Measurements from ENCODE around the gene RSPO4.

Gene RSPO4

GRCh38 chr20:951384-952169, 50.5 kb downstream of the RSPO4 start:
- no peaks in the 10 kb centered on the region for H3K9me3 ChIP-seq (replicated peaks; ENCODE audit: low read length)
- no peak overlapping the region for H3K4me3 ChIP-seq (ENCODE audit: low read length)
- H3K9ac ChIP-seq (ENCODE audit: low read depth, low read length), result no peak overlapping the region
- no peak overlapping the region for H3K4me2 ChIP-seq (ENCODE audit: low read length)
- H3K27me3 ChIP-seq (ENCODE audit: control insufficient read depth, insufficient read depth, low read length), result peaks cover 19% of the 10 kb centered on the region
- no peaks in the 10 kb centered on the region for H3K4me1 ChIP-seq (ENCODE audit: control insufficient read depth, insufficient read depth, low read length)
- H3K36me3 ChIP-seq (ENCODE audit: insufficient read depth, low read length), result no peaks in the 10 kb centered on the region

- H3K36me3 ChIP-seq (ENCODE audit: insufficient read depth, low read length), result no peaks in the 10 kb centered on the region
- H3K27me3 ChIP-seq (ENCODE audit: control insufficient read depth, insufficient read depth, low read length), result peaks cover 14% of the 10 kb centered on the region
- H3K4me2 ChIP-seq (ENCODE audit: low read length), result no peak overlapping the region
- no peaks in the 10 kb centered on the region for H3K9me3 ChIP-seq (replicated peaks; ENCODE audit: low read length)
- no peaks in the 10 kb centered on the region for H3K4me1 ChIP-seq (ENCODE audit: control insufficient read depth, insufficient read depth, low read length)
- no peak overlapping the region for H3K9ac ChIP-seq (ENCODE audit: low read depth, low read length)
- H3K4me3 ChIP-seq (ENCODE audit: low read length), result no peak overlapping the region
These were observed 52.4 kb downstream of the RSPO4 start for GRCh38 chr20:949717-950116.

DNA sequence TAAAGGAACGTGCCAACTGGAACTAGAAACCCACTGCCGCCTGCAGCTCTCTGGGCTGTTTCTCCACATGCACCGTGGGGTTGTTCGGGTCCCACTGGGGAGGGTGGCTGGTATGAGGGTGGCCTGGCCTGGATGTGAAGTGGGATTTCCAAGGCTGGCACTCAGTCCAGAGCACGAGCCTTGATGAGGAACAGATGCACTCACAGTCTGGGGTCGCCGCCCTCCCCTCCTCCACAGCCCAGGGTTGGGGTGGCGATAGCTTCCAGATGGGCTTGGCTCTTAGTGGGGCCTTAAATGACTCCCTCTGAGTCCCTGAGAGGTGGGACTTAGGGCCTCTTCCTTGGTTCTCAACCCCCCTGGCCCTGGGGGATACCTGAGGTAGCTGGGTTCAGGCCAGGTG, 55.3 kb downstream of the RSPO4 start:
- Histone ChIP-seq H3K36me3 (ENCODE audit: insufficient read depth, low read length) (no peaks in the 10 kb centered on the region), H3K4me3 (ENCODE audit: low read length) (no peak overlapping the region), H3K27me3 (ENCODE audit: control insufficient read depth, insufficient read depth, low read length) (peaks cover 8% of the 10 kb centered on the region), H3K9ac (ENCODE audit: low read depth, low read length) (no peak overlapping the region), H3K4me2 (ENCODE audit: low read length) (no peak overlapping the region), H3K9me3 (replicated peaks; ENCODE audit: low read length) (no peaks in the 10 kb centered on the region), H3K4me1 (ENCODE audit: control insufficient read depth, insufficient read depth, low read length) (no peaks in the 10 kb centered on the region)

- Histone ChIP-seq H3K4me3 (ENCODE audit: low read length) (no peak overlapping the region), H3K27me3 (ENCODE audit: control insufficient read depth, insufficient read depth, low read length) (peaks cover 8% of the 10 kb centered on the region), H3K36me3 (ENCODE audit: insufficient read depth, low read length) (no peaks in the 10 kb centered on the region), H3K4me2 (ENCODE audit: low read length) (no peak overlapping the region), H3K4me1 (ENCODE audit: control insufficient read depth, insufficient read depth, low read length) (no peaks in the 10 kb centered on the region), H3K9me3 (replicated peaks; ENCODE audit: low read length) (no peaks in the 10 kb centered on the region), H3K9ac (ENCODE audit: low read depth, low read length) (no peak overlapping the region)
These were observed 56.3 kb downstream of the RSPO4 start for GRCh38 chr20:945841-946240.

DNA sequence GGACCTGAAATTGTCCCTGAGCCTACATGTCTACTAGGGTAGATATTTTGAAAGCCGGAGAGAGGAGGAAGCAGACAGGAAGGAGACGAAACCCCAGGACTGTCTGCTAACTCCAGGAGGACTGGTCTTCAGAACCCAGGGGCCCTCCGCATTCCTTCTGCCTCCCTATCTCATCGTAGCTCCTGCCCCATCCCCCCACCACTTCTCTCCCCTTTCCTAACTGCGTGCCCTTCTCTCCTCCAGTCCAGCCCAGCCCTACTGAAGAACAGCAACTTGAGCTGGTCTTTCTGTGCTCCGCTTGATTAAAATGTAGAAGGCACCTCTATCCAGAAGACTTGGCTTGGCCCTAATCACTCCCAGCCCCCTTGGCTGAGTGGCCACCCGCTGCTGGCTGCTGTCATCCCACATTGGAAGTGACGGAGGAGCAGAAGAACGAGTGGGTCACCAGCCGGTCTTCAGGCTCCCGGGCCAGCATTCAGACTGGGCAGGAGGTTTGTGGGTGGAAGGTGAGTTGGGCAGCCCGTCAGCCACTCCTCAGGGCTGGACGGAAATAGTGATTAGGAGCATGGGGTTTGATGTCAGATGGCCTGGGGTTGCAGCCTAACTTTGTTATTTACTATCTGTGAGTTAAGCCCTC, 57.2 kb downstream of the RSPO4 start:
- Histone ChIP-seq H3K4me2 (ENCODE audit: low read length) (no peak overlapping the region), H3K27me3 (ENCODE audit: control insufficient read depth, insufficient read depth, low read length) (peaks cover 4% of the 10 kb centered on the region), H3K9ac (ENCODE audit: low read depth, low read length) (no peak overlapping the region), H3K4me1 (ENCODE audit: control insufficient read depth, insufficient read depth, low read length) (no peaks in the 10 kb centered on the region), H3K36me3 (ENCODE audit: insufficient read depth, low read length) (no peaks in the 10 kb centered on the region), H3K4me3 (ENCODE audit: low read length) (no peak overlapping the region), H3K9me3 (replicated peaks; ENCODE audit: low read length) (no peaks in the 10 kb centered on the region)

DNA sequence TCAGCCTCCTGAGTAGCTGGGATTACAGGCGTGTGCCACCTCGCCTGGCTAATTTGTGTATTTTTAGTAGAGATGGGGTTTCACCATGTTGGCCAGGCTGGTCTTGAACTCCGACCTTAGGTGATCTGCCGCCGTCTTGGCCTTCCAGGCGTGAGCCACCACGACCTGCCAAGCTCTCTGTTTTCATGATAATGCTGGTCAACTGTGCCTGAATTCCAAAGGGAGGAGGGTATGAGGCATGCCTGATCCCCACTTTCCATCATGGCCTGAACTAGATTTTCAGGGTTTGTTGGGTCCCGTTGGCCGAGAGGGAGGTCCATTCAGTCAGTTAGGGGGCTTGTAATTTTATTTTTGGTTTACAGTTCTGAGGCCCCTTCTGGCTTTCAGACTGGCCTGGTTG, 58.0 kb downstream of the RSPO4 start:
- Histone ChIP-seq H3K36me3 (ENCODE audit: insufficient read depth, low read length) (no peaks in the 10 kb centered on the region), H3K4me2 (ENCODE audit: low read length) (no peak overlapping the region), H3K4me1 (ENCODE audit: control insufficient read depth, insufficient read depth, low read length) (no peaks in the 10 kb centered on the region), H3K4me3 (ENCODE audit: low read length) (no peak overlapping the region), H3K9ac (ENCODE audit: low read depth, low read length) (no peak overlapping the region), H3K27me3 (ENCODE audit: control insufficient read depth, insufficient read depth, low read length) (peaks cover 4% of the 10 kb centered on the region), H3K9me3 (replicated peaks; ENCODE audit: low read length) (no peaks in the 10 kb centered on the region)

DNA sequence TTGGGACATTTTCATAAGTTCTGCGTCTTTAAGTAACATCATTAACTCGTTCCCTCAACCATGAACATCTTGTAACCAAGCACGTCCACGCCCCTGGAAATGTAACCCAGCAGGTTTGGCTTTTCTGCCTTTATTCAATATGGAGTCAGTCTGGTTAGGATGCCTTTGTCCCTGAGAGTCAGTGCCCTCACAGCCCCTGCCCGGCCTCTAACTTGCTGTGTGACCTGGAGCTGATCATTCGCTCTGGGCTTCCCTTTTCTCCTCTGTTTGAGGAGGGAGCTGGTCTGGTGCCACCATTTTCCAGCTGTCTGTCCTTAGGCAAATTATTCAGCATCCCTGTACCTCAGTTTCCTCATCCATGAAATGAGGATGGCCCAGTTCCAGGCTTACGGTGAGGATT, 59.5 kb downstream of the RSPO4 start:
- Histone ChIP-seq H3K27me3 (ENCODE audit: control insufficient read depth, insufficient read depth, low read length) (no peaks in the 10 kb centered on the region), H3K4me1 (ENCODE audit: control insufficient read depth, insufficient read depth, low read length) (no peaks in the 10 kb centered on the region), H3K4me3 (ENCODE audit: low read length) (no peak overlapping the region), H3K9ac (ENCODE audit: low read depth, low read length) (no peak overlapping the region), H3K9me3 (replicated peaks; ENCODE audit: low read length) (no peaks in the 10 kb centered on the region), H3K36me3 (ENCODE audit: insufficient read depth, low read length) (no peaks in the 10 kb centered on the region), H3K4me2 (ENCODE audit: low read length) (no peak overlapping the region)

DNA sequence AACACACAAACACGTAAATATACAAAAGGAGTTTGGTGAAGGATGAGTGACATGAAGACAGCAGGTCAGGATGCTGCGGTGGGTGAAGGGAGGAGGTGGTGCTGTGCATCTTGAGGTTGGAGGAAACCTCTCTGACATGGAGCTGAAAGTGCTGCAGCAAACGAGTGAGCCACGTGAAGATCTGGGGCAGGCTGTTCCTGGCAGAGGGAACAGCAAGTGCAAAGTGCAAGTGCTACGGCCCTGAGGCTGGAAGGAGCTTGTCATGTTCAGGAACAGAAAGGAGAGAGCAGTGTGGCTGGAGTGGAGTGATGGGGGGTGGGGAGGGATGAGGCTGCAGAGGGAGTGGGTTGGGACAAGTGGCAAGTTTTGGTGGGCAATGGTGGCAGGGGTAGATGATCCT, 61.2 kb downstream of the RSPO4 start:
- Histone ChIP-seq H3K27me3 (ENCODE audit: control insufficient read depth, insufficient read depth, low read length) (no peaks in the 10 kb centered on the region), H3K4me3 (ENCODE audit: low read length) (no peak overlapping the region), H3K4me2 (ENCODE audit: low read length) (no peak overlapping the region), H3K36me3 (ENCODE audit: insufficient read depth, low read length) (no peaks in the 10 kb centered on the region), H3K4me1 (ENCODE audit: control insufficient read depth, insufficient read depth, low read length) (no peaks in the 10 kb centered on the region), H3K9me3 (replicated peaks; ENCODE audit: low read length) (no peaks in the 10 kb centered on the region), H3K9ac (ENCODE audit: low read depth, low read length) (no peak overlapping the region)

GRCh38 chr20:939606-940005, 62.5 kb downstream of the RSPO4 start:
- no peaks in the 10 kb centered on the region for H3K27me3 ChIP-seq (ENCODE audit: control insufficient read depth, insufficient read depth, low read length)
- H3K9ac ChIP-seq (ENCODE audit: low read depth, low read length), result no peak overlapping the region
- H3K36me3 ChIP-seq (ENCODE audit: insufficient read depth, low read length), result no peaks in the 10 kb centered on the region
- no peaks in the 10 kb centered on the region for H3K9me3 ChIP-seq (replicated peaks; ENCODE audit: low read length)
- H3K4me3 ChIP-seq (ENCODE audit: low read length), result no peak overlapping the region
- no peaks in the 10 kb centered on the region for H3K4me1 ChIP-seq (ENCODE audit: control insufficient read depth, insufficient read depth, low read length)
- no peak overlapping the region for H3K4me2 ChIP-seq (ENCODE audit: low read length)

GRCh38 chr20:934186-934840, 67.8 kb downstream of the RSPO4 start:
- Histone ChIP-seq H3K4me2 (ENCODE audit: low read length) (no peak overlapping the region), H3K27me3 (ENCODE audit: control insufficient read depth, insufficient read depth, low read length) (no peaks in the 10 kb centered on the region), H3K9me3 (replicated peaks; ENCODE audit: low read length) (no peaks in the 10 kb centered on the region), H3K9ac (ENCODE audit: low read depth, low read length) (no peak overlapping the region), H3K4me1 (ENCODE audit: control insufficient read depth, insufficient read depth, low read length) (no peaks in the 10 kb centered on the region), H3K4me3 (ENCODE audit: low read length) (no peak overlapping the region), H3K36me3 (ENCODE audit: insufficient read depth, low read length) (no peaks in the 10 kb centered on the region)

DNA sequence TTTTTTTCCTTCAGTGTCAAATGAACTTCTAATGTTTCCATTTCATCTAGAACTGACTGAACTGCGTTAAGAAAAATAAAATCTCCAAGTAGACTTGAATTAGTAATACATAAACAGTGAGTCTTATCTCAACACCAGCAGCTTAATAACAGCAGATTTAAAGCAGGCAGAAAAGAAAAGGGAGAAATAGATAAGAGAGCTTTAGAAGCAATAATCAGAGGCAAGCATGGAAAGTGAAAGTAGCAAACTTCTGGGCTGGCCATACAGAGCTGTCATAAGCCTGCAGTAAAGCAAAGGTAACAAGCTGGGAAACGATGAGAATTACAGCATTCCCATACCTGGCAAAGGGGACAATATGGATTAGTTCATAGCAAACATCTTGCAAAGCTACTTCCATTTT, 69.1 kb downstream of the RSPO4 start:
- no peaks in the 10 kb centered on the region for H3K9me3 ChIP-seq (replicated peaks; ENCODE audit: low read length)
- H3K4me1 ChIP-seq (ENCODE audit: control insufficient read depth, insufficient read depth, low read length), result no peaks in the 10 kb centered on the region
- no peaks in the 10 kb centered on the region for H3K36me3 ChIP-seq (ENCODE audit: insufficient read depth, low read length)
- H3K27me3 ChIP-seq (ENCODE audit: control insufficient read depth, insufficient read depth, low read length), result no peaks in the 10 kb centered on the region
- no peak overlapping the region for H3K4me3 ChIP-seq (ENCODE audit: low read length)
- no peak overlapping the region for H3K9ac ChIP-seq (ENCODE audit: low read depth, low read length)
- no peak overlapping the region for H3K4me2 ChIP-seq (ENCODE audit: low read length)
